ENCODE results near the gene TRAPPC3. TPM values are rescaled to one million over a fixed set of nuclear protein-coding genes. Genes with fewer than 3 reads are reported as not detected.

Gene TRAPPC3
- total and polyA plus RNA-seq, 8 donors = 45.5 to 71.4 (median 54.6) TPM

DNA sequence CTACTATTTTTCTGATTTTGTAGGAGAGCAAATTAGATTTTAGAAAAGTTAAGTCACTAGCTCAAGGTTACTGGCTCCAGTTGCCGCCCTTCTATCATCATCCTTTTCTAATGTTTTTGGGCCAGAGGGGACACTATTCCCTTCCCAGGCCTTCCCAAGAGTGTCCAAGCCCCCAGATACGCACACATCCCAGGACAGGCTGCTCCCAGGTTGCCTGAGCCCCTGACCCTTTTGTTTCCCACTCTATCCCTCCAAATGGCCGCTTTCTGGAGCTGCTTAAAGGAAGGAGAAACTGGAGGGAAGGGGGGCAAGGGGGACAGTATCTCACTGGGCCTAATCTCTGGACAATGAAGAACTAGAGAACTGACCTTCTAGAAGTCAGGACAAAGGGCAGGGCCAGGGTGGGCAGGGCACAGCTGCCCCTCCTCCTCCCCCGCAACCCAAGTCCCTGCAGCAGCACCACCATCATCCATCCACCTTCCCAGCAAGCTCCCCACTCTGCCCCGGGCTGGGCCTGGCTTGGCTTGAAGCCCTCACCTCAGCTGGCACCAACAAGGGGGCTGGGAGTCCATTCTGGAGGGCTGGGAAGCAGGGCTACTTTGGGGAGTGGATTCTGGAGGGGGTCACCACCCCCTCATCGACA lies 5.6 kb upstream of the TRAPPC3 start:
- ATAC-seq = no peak
- no peak for TF ChIP-seq CTCF (IDR thresholded peaks at IDR 0.05)
- H3K9me3 ChIP-seq = no peaks in the 10 kb centered on the region
- intact Hi-C loops (cut with DNase I) = loop anchor here in 1 of 2 donors (10.0 kb wide), 1 partner anchor 130 kb away; no protein-coding TSS in a partner anchor
- DNase-seq = no peak
- H3K27ac ChIP-seq = peak overlapping the region; percentile 98
- no peaks in the 10 kb centered on the region for H3K27me3 ChIP-seq
- peaks cover 40 to 78% of the 10 kb centered on the region in 2 donors for H3K4me1 ChIP-seq
- H3K4me3 ChIP-seq = peak overlapping the region; percentile 99 to 100
- peaks cover 0 to 11% of the 10 kb centered on the region in 2 donors for H3K36me3 ChIP-seq

GRCh38 chr1:36154335-36154734 lies 5.0 kb upstream of the TRAPPC3 start:
- DNase-seq (no peak), ATAC-seq (no peak)
- Histone ChIP-seq H3K36me3 (peaks cover 0 to 5% of the 10 kb centered on the region in 2 donors), H3K4me1 (peaks cover 43 to 75% of the 10 kb centered on the region in 2 donors), H3K4me3 (no peak overlapping the region), H3K27ac (no peak overlapping the region), H3K27me3 (no peaks in the 10 kb centered on the region), H3K9me3 (no peaks in the 10 kb centered on the region)
- intact Hi-C loops (cut with DNase I) = loop anchor here in 1 of 2 donors (10.0 kb wide), 1 partner anchor 130 kb away; no protein-coding TSS in a partner anchor
- TF ChIP-seq CTCF (IDR thresholded peaks at IDR 0.05) = no peak

DNA sequence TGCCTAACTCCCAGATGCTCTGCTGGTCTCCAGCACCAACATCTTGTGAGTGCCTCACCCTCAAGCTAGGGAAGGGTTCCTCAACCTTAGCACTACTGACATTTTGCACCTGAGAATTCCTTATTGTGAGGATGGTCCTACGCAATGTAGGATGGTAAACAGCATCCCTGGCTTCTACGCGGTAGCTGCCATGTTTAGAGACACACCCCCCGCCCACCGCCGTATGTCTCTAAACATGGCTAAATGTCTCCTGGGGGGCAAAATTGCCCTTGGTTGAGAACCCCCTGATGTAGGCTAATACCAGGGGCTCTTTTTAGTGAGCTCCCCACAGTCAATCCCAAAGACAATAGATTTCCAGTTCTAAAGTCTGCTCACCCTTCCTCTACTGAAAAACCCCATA lies 4.2 kb upstream of the TRAPPC3 start:
- TF ChIP-seq CTCF (IDR thresholded peaks at IDR 0.05) = no peak
- intact Hi-C loops (cut with DNase I) = loop anchor here in 1 of 2 donors (10.0 kb wide), 1 partner anchor 131 kb away; no protein-coding TSS in a partner anchor
- Histone ChIP-seq H3K4me1 (peaks cover 41 to 69% of the 10 kb centered on the region in 2 donors), H3K36me3 (peaks cover 0 to 1% of the 10 kb centered on the region in 2 donors), H3K27ac (no peak overlapping the region), H3K27me3 (no peaks in the 10 kb centered on the region), H3K9me3 (no peaks in the 10 kb centered on the region), H3K4me3 (no peak overlapping the region)
- ATAC-seq (no peak), DNase-seq (no peak)

DNA sequence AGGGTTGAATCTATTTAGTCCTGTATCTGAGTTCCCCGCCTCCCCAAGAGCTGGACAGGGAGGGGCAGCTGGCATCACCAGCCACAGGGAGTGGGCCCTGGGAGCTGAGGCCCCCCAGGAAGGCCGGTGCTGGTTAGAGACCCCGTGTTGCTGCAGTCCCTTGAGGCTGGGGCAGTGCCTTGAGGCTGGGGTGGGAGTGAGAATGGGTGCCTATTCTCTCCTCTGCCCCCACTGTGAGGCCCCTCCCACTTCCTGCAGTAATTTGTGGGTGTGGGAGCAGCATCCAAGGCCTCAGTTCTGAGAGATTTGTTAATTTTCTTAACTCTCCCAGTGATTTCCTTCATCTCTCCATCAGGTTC lies 2.5 kb upstream of the TRAPPC3 start:
- peak in 1 of 4 donors; percentile 47 for DNase-seq
- ATAC-seq = no peak
- peaks cover 0 to 3% of the 10 kb centered on the region in 2 donors for H3K36me3 ChIP-seq
- H3K9me3 ChIP-seq = no peaks in the 10 kb centered on the region
- H3K4me3 ChIP-seq = no peak overlapping the region
- intact Hi-C loops (cut with DNase I) = loop anchor here in 1 of 2 donors (10.0 kb wide), 1 partner anchor 133 kb away; no protein-coding TSS in a partner anchor
- peak overlapping the region; percentile 98 to 99 for H3K27ac ChIP-seq
- H3K27me3 ChIP-seq = no peaks in the 10 kb centered on the region
- TF ChIP-seq CTCF (IDR thresholded peaks at IDR 0.05) = no peak
- peaks cover 35 to 71% of the 10 kb centered on the region in 2 donors for H3K4me1 ChIP-seq

DNA sequence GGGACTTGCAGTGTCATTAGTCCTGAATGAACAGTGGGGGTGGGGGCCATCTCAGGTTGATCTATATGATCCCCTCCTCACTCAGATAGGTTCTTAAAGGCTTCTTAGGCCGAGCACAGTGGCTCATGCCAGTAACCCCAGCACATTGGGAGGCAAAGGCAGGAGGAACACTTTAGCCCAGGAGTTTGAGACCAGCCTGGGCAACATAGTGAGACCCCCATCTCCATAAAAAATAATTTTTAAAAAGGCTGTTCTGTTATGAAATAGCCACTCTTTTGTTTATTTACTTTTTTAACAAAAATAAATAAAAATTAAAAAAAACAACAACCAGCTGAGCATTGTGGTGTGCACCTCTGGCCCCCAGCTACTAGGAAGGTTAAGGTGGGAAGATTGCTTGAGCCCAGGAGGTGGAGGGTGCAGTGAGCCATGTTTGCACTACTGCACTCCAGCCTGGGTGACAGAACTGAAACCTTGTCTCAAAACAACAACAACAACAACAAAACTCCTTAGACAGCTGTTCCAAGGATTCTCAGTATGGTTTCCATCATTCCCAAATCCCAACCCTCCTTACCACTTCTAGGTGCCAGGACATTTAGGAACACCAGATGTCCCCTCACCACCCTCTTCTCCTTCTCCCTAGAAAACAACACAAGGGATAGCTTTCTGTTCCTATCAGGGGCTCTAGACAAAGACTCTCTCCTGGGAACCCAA lies 2.0 kb upstream of the TRAPPC3 start:
- Histone ChIP-seq H3K9me3 (no peaks in the 10 kb centered on the region), H3K27ac (peak overlapping the region; percentile 98 to 99), H3K4me1 (peaks cover 35 to 71% of the 10 kb centered on the region in 2 donors), H3K36me3 (peaks cover 0 to 5% of the 10 kb centered on the region in 2 donors), H3K4me3 (peak overlapping the region in 1 of 2 donors; percentile 20), H3K27me3 (no peaks in the 10 kb centered on the region)
- DNase-seq (no peak), ATAC-seq (no peak)
- TF ChIP-seq CTCF (IDR thresholded peaks at IDR 0.05) = no peak
- intact Hi-C loops (cut with DNase I) = loop anchor here in 1 of 2 donors (10.0 kb wide), 1 partner anchor 134 kb away; no protein-coding TSS in a partner anchor

Measured in left lung (tissue), 10 donors.